Suprapubic skin (tissue), 4 donors: ENCODE measurements around the gene TGFB2.

ENCODE experiments used
- CTCF ChIP-seq, 2 donors: fragments of 200-600 bp in 1 of 2; fragments of 450-650 bp in 1 of 2; sonication (generic) in 1 of 2; IDR thresholded peaks; one replicate each; pipeline ENCODE4 v1.5.1; 2016 to 2019; ENCODE audit warnings: antibody characterized with exemption in 2 of 2, mild to moderate bottlenecking in 1 of 2, moderate library complexity in 1 of 2
- EP300 ChIP-seq: sonication (generic); formaldehyde crosslinking; IDR thresholded peaks from one replicate; pipeline ENCODE4 v1.6.1; 2017; ENCODE audit warnings: antibody characterized with exemption
- POLR2A ChIP-seq, 2 donors: fragments of 450-650 bp; IDR thresholded peaks; one replicate each; pipeline ENCODE4 v1.6.1; 2017; ENCODE audit warnings: antibody characterized with exemption in 2 of 2, mild to moderate bottlenecking in 2 of 2, moderate library complexity in 2 of 2
- POLR2AphosphoS5 ChIP-seq, 3 donors: sonication (generic); formaldehyde crosslinking; IDR thresholded peaks; one replicate each; pipeline ENCODE4 v1.6.1; 2017; ENCODE audit warnings: antibody characterized with exemption in 3 of 3

GRCh38 chr1:218473522-218473921, 128.4 kb downstream of the TGFB2 start:
- TF ChIP-seq CTCF (IDR thresholded peaks at IDR 0.05) = no peak
- no peak for TF ChIP-seq POLR2A (IDR thresholded peaks at IDR 0.05)
- no peak for TF ChIP-seq EP300
- no peak for TF ChIP-seq POLR2AphosphoS5 (IDR thresholded peaks at IDR 0.05)
